C4-2B (cell line): ENCODE data around the gene AGFG1.
"Not testable (repeated sequence)": the region's sequence is repeated elsewhere in the genome, so short reads cannot be mapped to it uniquely, and the experiment has no call there.

Source experiments
- H3K27ac ChIP-seq: fragments of 450-650 bp; 2 replicates; pipeline ENCODE4 v1.5.1; 2017
- CTCF ChIP-seq: fragments of 450-650 bp; conservative IDR thresholded peaks from 2 replicates; pipeline ENCODE4 v1.5.1; 2017; ENCODE audit warnings: mild to moderate bottlenecking
- ZFX ChIP-seq: fragments of 450-650 bp; IDR thresholded peaks from 2 replicates; pipeline ENCODE4 v1.6.1; 2017

Gene AGFG1

GRCh38 chr2:227524665-227525064, 52.7 kb downstream of the AGFG1 start:
- TF ChIP-seq CTCF (no peak), ZFX (no peak)
- H3K27ac ChIP-seq, result no peak overlapping the region

DNA sequence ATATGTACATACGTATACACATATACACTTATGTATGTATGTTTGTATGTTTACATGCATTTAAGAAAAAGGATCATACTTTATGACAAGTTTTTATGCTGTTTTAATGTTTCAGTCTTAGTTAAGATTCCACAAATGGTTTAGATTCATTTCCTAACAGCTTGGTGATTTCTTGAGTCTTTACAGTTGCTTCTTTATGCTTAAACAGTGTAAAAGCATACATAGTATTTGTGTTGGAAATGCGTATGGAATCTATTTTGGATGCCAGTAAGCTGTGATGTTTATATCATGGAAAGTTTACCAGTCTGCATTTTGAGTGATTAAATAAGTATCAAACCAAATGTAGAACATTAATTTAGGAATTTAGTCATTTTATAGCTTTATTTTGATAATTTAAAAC, 55.4 kb downstream of the AGFG1 start:
- TF ChIP-seq ZFX, result no peak
- no peak for TF ChIP-seq CTCF
- H3K27ac ChIP-seq, result no peak overlapping the region

GRCh38 chr2:227528803-227529202, 56.8 kb downstream of the AGFG1 start:
- TF ChIP-seq ZFX (no peak), CTCF (no peak)
- no peak overlapping the region for H3K27ac ChIP-seq

- no peak for TF ChIP-seq ZFX
- TF ChIP-seq CTCF, result no peak
- H3K27ac ChIP-seq, result no peak overlapping the region
Measured at GRCh38 chr2:227529871-227530270, 57.9 kb downstream of the AGFG1 start.

DNA sequence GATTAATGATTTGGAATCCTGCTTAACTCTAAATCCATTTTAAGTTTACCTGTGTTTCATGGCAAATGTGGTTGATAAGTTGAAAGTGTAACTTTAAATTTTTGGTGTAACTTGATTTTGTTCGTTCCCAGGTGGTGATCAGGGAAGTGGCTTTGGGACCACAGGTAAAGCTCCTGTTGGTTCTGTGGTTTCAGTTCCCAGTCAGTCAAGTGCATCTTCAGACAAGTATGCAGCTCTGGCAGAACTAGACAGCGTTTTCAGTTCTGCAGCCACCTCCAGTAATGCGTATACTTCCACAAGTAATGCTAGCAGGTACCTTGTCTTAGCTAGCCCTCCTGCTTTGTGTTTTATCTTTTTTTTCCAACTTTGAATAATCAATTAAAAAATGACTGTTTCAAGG, 62.8 kb downstream of the AGFG1 start:
- TF ChIP-seq CTCF (no peak), ZFX (no peak)
- H3K27ac ChIP-seq, result no peak overlapping the region

DNA sequence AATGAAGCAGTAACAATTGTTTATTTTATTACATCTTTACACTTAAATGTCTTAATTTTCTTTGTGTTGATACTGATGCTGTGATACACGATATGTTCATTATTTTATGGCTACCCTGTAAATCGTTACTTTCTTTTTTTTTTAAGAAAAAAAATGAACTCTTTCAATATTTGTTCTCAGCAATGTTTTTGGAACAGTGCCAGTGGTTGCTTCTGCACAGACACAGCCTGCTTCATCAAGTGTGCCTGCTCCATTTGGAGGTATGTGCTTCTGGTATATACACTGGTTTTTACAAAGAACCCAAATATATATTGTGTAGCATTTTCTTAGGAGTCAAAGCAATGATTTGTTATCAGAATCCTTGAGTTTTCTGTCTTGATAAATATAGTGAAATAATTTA, 64.5 kb downstream of the AGFG1 start:
- no peak overlapping the region for H3K27ac ChIP-seq
- TF ChIP-seq CTCF (no peak), ZFX (no peak)

DNA sequence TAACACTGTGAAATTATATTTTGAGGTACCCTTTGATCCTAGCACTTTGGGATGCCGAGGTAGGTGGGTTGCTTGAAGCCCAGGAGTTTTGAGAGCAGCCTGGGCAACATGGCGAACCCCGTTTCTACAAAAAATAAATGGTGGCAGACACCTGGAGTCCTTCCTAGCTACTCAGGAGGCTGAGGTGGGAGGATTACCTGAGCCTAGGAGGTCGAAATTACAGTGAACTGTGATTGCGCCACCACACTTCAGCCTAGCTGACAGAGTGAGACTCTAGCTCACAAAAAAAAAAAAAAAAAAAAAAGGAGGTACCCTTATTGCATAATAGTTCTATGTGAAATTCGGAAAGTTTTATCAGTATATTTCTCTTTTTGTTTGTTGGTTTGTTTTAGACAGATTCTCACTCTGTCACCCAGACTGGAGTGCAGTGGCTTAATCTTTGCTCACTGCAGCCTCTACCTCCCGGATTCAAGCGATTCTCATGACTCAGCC, 67.6 kb downstream of the AGFG1 start:
- no peak for TF ChIP-seq ZFX
- TF ChIP-seq CTCF, result no peak
- H3K27ac ChIP-seq, result no peak overlapping the region

- H3K27ac ChIP-seq, result not testable (repeated sequence)
Measured at GRCh38 chr2:227540352-227540751, 68.4 kb downstream of the AGFG1 start.
